Ovary (tissue), 9 donors: ENCODE results near the gene ASCL3. TPM values are rescaled to one million over a fixed set of nuclear protein-coding genes. Genes with fewer than 3 reads are reported as not detected.

Experiments
- DNase-seq, 5 donors: peaks; one replicate each; pipeline ENCODE4 v3.0.0-alpha.2; 2019 to 2020
- H3K27ac ChIP-seq, 2 donors: fragments of 200-600 bp; one replicate each; pipeline versions ENCODE4 v1.5.1 to v1.8.0; 2019 to 2022
- H3K27me3 ChIP-seq: fragments of 200-600 bp; one replicate; pipeline ENCODE4 v1.8.0; 2022
- H3K36me3 ChIP-seq: fragments of 200-600 bp; sonication (generic); one replicate; pipeline ENCODE4 v1.5.1; 2019
- H3K4me1 ChIP-seq: one replicate; pipeline ENCODE4 v1.8.1; 2013; ENCODE audit warnings: mild to moderate bottlenecking, moderate library complexity; ENCODE audit not compliant: insufficient read depth
- H3K4me3 ChIP-seq: fragments of 200-600 bp; sonication (generic); one replicate; pipeline ENCODE4 v1.5.1; 2017
- H3K9me3 ChIP-seq, 2 donors: fragments of 200-600 bp in 1 of 2; sonication (generic) in 1 of 2; one replicate each; pipeline versions ENCODE4 v1.5.1 to v1.8.1; 2013 to 2019; ENCODE audit warnings: mild to moderate bottlenecking in 1 of 2, moderate library complexity in 1 of 2
- EP300 ChIP-seq: sonication (generic); formaldehyde crosslinking; IDR thresholded peaks from one replicate; pipeline ENCODE4 v1.6.1; 2017; ENCODE audit warnings: antibody characterized with exemption
- POLR2A ChIP-seq: fragments of 450-650 bp; IDR thresholded peaks from one replicate; pipeline ENCODE4 v1.6.1; 2017; ENCODE audit warnings: antibody characterized with exemption, mild to moderate bottlenecking, moderate library complexity
- WGBS, 3 donors: extraction: QIAGEN DNeasy Blood & Tissue Kit in 1 of 3; methylation state at CpG; one replicate each; pipeline versions ENCODE4 v1.1.5 to v1.1.7; 2013 to 2017; 5-methylcytosine and 5-hydroxymethylcytosine counted together
- intact Hi-C, 4 donors: fragments of 100-400 bp; cut with DNase I; formaldehyde crosslinking; loops; one replicate each; pipeline versions ENCODE4 v1.11.0 to v1.15.1; 2022 to 2023
- polyA plus RNA-seq, 2 donors: library from polyadenylated mRNA; stranded (reverse); fragments of 200-250 nt in 1 of 2; fragments of 350-450 nt in 1 of 2; fragmentation: Illumina TruSeq in 1 of 2; extraction: RNeasy Lipid Tissue Mini Kit (QIAGEN cat#74804) in 1 of 2; gene quantifications; one replicate each; pipeline ENCODE4 v1.2.3, GENCODE V29; 2013 to 2014
- total RNA-seq, 7 donors: library from RNA; depleted of rRNA in 2 of 7; stranded (reverse); fragments of >200 nt in 2 of 7; fragmentation: NEBNext Ultra II Directional in 3 of 7; extraction: Animal tissue kit (Norgen Biotek cat#: 25700) in 3 of 7; gene quantifications; one replicate each; pipeline versions ENCODE4 v1.1.0 to v1.2.4, GENCODE V29; 2016 to 2023
- TF ChIP-seq, protein P1 (sequence below), 3 donors: fragments of 450-650 bp in 2 of 3; fragments of 200-600 bp in 1 of 3; IDR thresholded peaks; one replicate each; pipeline versions ENCODE4 v1.5.1 to v1.8.0; 2016 to 2022; ENCODE audit warnings: antibody characterized with exemption in 3 of 3, mild to moderate bottlenecking in 1 of 3
- donor health status: DM: no; HTN: no; CAD: no; lungs with moderate emphysema.
- donor health status: DM: no; HTN: no; CAD: no.
- donor health status: Bipolar disorder and iron deficiency.
- donor health status: DM: yes; HTN: yes; CAD: no.
- donor health status: DM: no; HTN: no; CAD: no.
- donor health status: DM: yes; HTN: yes; CAD: no.

Gene ASCL3
- total and polyA plus RNA-seq, 9 donors, result not detected

DNA sequence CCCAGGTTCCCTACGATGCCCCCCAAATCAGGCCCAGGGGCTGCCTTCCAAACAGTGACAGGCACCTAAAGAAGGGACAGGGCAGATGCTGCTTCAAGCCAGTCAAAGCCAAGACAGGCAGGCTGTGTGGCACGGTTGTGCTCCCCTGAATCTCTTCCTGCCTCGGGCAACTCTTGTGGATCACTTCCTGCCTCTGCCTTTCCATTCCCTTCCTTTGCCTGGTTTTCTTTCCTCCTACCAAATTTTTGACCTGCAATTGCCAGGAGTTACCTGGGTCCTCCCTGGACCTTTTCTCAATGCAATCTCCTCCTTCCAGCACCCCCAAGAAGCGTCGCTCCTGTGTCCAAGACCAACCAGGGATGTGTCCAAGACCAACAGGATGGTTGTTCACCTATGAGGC is 15.6 kb downstream of the ASCL3 start:
- WGBS, 3 donors, result 87 to 89% (median 88%) methylated on average over 5 of the region's 5 CpGs
- H3K4me3 ChIP-seq, result no peak overlapping the region
- no peaks in the 10 kb centered on the region for H3K9me3 ChIP-seq
- TF ChIP-seq EP300 (no peak), POLR2A (no peak)
- TF ChIP-seq, protein P1, sequence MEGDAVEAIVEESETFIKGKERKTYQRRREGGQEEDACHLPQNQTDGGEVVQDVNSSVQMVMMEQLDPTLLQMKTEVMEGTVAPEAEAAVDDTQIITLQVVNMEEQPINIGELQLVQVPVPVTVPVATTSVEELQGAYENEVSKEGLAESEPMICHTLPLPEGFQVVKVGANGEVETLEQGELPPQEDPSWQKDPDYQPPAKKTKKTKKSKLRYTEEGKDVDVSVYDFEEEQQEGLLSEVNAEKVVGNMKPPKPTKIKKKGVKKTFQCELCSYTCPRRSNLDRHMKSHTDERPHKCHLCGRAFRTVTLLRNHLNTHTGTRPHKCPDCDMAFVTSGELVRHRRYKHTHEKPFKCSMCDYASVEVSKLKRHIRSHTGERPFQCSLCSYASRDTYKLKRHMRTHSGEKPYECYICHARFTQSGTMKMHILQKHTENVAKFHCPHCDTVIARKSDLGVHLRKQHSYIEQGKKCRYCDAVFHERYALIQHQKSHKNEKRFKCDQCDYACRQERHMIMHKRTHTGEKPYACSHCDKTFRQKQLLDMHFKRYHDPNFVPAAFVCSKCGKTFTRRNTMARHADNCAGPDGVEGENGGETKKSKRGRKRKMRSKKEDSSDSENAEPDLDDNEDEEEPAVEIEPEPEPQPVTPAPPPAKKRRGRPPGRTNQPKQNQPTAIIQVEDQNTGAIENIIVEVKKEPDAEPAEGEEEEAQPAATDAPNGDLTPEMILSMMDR (IDR thresholded peaks at IDR 0.05), result no peak
- H3K36me3 ChIP-seq, result no peaks in the 10 kb centered on the region
- DNase-seq, result no peak
- intact Hi-C loops, result no loop called here
- no peaks in the 10 kb centered on the region for H3K27me3 ChIP-seq
- H3K27ac ChIP-seq, result no peak overlapping the region
- H3K4me1 ChIP-seq, result no peaks in the 10 kb centered on the region

DNA sequence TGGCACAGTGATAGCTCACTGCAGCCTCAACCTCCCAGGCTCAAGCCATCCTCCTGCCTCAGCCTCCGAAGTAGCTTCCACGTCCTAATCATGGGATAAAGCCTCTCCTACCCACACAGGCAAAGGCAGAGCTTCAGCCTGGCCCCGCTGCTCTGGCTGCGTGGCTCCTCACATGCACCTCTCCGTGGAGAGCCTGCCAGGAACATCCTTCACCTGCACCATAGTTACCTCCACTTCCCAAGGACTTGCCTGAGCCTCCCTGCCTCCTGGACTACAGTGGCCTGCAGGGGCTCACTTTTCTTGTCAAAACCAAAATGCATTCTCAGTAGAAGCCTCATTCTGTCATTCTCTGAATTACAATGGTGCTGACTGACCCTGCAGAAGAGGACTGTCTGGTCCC is 16.6 kb downstream of the ASCL3 start:
- Histone ChIP-seq H3K9me3 (no peaks in the 10 kb centered on the region), H3K36me3 (no peaks in the 10 kb centered on the region), H3K4me3 (no peak overlapping the region), H3K27me3 (no peaks in the 10 kb centered on the region), H3K4me1 (no peaks in the 10 kb centered on the region), H3K27ac (no peak overlapping the region)
- TF ChIP-seq EP300 (no peak), POLR2A (no peak)
- TF ChIP-seq, protein P1 (IDR thresholded peaks at IDR 0.05), result no peak
- 93 to 95% (median 94%) methylated on average over 5 of the region's 5 CpGs for WGBS, 3 donors
- intact Hi-C loops, result no loop called here
- no peak for DNase-seq

DNA sequence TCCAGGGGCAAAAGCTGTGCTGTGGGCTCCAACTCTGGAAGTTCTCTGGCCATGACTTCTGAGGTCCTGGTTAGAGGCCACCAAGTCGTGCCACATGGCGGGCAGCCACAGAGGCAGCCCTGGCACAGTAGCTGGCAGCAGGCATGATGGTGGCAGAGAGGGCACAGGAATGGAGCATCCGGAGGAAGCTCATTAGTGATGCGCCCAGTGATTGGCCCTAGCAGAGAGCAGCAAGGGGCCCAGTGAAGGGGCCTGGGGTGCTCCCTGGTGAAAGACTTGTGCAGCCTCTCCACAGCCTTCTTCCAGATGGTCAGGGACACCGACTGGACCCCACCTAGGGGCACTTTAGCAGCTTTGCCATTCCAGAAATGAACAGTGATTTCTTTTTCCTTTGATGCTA is 17.1 kb downstream of the ASCL3 start:
- intact Hi-C loops, result no loop called here
- no peak for TF ChIP-seq POLR2A
- TF ChIP-seq EP300, result no peak
- TF ChIP-seq, protein P1 (IDR thresholded peaks at IDR 0.05), result no peak
- Histone ChIP-seq H3K36me3 (no peaks in the 10 kb centered on the region), H3K4me3 (no peak overlapping the region), H3K27me3 (no peaks in the 10 kb centered on the region), H3K27ac (no peak overlapping the region), H3K9me3 (no peaks in the 10 kb centered on the region), H3K4me1 (no peaks in the 10 kb centered on the region)
- DNase-seq, result no peak
- WGBS, 3 donors, result 90 to 97% (median 96%) methylated on average over 5 of the region's 5 CpGs

DNA sequence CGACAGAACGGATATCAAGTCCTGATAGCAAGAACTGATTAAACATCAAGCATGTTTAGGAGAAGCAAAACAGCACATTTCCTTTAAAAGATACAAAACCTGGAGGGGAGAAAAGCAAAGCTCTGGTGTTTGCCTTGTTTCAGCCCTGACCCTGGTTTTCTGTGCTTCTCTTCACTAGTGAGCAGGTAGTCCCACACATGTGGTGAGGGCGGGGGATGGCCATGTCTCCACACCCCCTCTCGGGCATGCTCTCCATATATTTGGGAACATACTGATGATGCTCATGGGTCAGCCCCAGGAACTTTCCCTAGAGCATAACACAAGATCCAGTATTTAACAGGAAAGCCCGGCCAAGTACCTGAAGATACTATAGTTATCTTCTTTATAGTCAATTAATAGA is 20.1 kb downstream of the ASCL3 start:
- intact Hi-C loops, result no loop called here
- no peaks in the 10 kb centered on the region for H3K4me1 ChIP-seq
- TF ChIP-seq POLR2A (no peak), EP300 (no peak)
- TF ChIP-seq, protein P1 (IDR thresholded peaks at IDR 0.05), result no peak
- WGBS, 3 donors, result 76 to 80% (median 78%) methylated on average over 5 of the region's 5 CpGs
- no peaks in the 10 kb centered on the region for H3K27me3 ChIP-seq
- no peak overlapping the region for H3K27ac ChIP-seq
- H3K36me3 ChIP-seq, result no peaks in the 10 kb centered on the region
- no peak for DNase-seq
- H3K4me3 ChIP-seq, result no peak overlapping the region
- H3K9me3 ChIP-seq, result no peaks in the 10 kb centered on the region
